ENCODE measurements around the gene MXRA8. TPM values are rescaled to one million over a fixed set of nuclear protein-coding genes. Genes with fewer than 3 reads are reported as not detected.

MXRA8 gene
- total RNA-seq, 1 experiment from 2014 or later: 5.0 TPM

- ChIA-PET CTCF (interaction anchor here (0.6 to 0.7 kb wide), 2 partner anchors 21 to 185 kb away, joined by 5 to 10 read pairs; no protein-coding TSS in a partner anchor), POLR2A (no interaction called here)
- Mint-ChIP-seq H3K27ac (ENCODE audit: unreplicated experiment) (no peak overlapping the region), H3K9me3 (ENCODE audit: unreplicated experiment) (no peaks in the 10 kb centered on the region), H3K4me1 (ENCODE audit: low read depth, unreplicated experiment) (no peaks in the 10 kb centered on the region), H3K4me3 (ENCODE audit: unreplicated experiment) (peak overlapping the region; percentile 66), H3K27me3 (ENCODE audit: insufficient read depth, unreplicated experiment) (no peaks in the 10 kb centered on the region), H3K36me3 (ENCODE audit: insufficient read depth, unreplicated experiment) (peaks cover 27% of the 10 kb centered on the region)
- Histone ChIP-seq H3K36me3 (ENCODE audit: control insufficient read depth, insufficient read depth, low read length) (no peaks in the 10 kb centered on the region), H3K9me3 (no peaks in the 10 kb centered on the region), H3K4me1 (peaks cover 17% of the 10 kb centered on the region), H3K27me3 (replicated peaks; ENCODE audit: control insufficient read depth, insufficient read depth, low read length) (no peaks in the 10 kb centered on the region), H3K4me3 (ENCODE audit: low read depth, low read length) (peak overlapping the region; percentile 47)
- BruUV-seq (replicated peaks): no TSS peak
- TF ChIP-seq CTCF (IDR thresholded peaks at IDR 0.05; ENCODE audit: insufficient read depth in 1 of 2, low read depth in 1 of 2, low read length in 1 of 2, severe bottlenecking in 1 of 2, unreplicated experiment in 1 of 2): no peak
- DNase-seq: no peak
- intact Hi-C loops (cut with micrococcal nuclease; ENCODE audit: unreplicated experiment): no loop called here
Observed at GRCh38 chr1:1354271-1355247, 3.8 kb downstream of the MXRA8 start.

- H3K36me3 Mint-ChIP-seq (ENCODE audit: insufficient read depth, unreplicated experiment): peaks cover 27% of the 10 kb centered on the region
- peaks cover 14% of the 10 kb centered on the region for H3K4me1 ChIP-seq
- no peak for TF ChIP-seq CTCF (IDR thresholded peaks at IDR 0.05; ENCODE audit: insufficient read depth in 1 of 2, low read depth in 1 of 2, low read length in 1 of 2, severe bottlenecking in 1 of 2, unreplicated experiment in 1 of 2)
- peak overlapping the region; percentile 66 for H3K4me3 Mint-ChIP-seq (ENCODE audit: unreplicated experiment)
- H3K36me3 ChIP-seq (ENCODE audit: control insufficient read depth, insufficient read depth, low read length): no peaks in the 10 kb centered on the region
- H3K9me3 Mint-ChIP-seq (ENCODE audit: unreplicated experiment): no peaks in the 10 kb centered on the region
- no TSS peak for BruUV-seq (replicated peaks)
- CTCF ChIA-PET: no interaction called here
- POLR2A ChIA-PET: interaction anchor here (0.6 kb wide), 1 partner anchor 80 kb away, joined by 4 read pairs; the partner anchor contains the start of gene UBE2J2
- H3K4me1 Mint-ChIP-seq (ENCODE audit: low read depth, unreplicated experiment): no peaks in the 10 kb centered on the region
- intact Hi-C loops (cut with micrococcal nuclease; ENCODE audit: unreplicated experiment): no loop called here
- H3K9me3 ChIP-seq: no peaks in the 10 kb centered on the region
- no peaks in the 10 kb centered on the region for H3K27me3 Mint-ChIP-seq (ENCODE audit: insufficient read depth, unreplicated experiment)
- H3K27me3 ChIP-seq (replicated peaks; ENCODE audit: control insufficient read depth, insufficient read depth, low read length): no peaks in the 10 kb centered on the region
- H3K27ac Mint-ChIP-seq (ENCODE audit: unreplicated experiment): no peak overlapping the region
- H3K4me3 ChIP-seq (ENCODE audit: low read depth, low read length): peak overlapping the region; percentile 47
- DNase-seq: no peak
Observed at GRCh38 chr1:1353389-1354151, 4.8 kb downstream of the MXRA8 start.

GRCh38 chr1:1352786-1353388, 5.5 kb downstream of the MXRA8 start:
- DNase-seq: no peak
- H3K4me3 ChIP-seq (ENCODE audit: low read depth, low read length): no peak overlapping the region
- Mint-ChIP-seq H3K27me3 (ENCODE audit: insufficient read depth, unreplicated experiment) (no peaks in the 10 kb centered on the region), H3K4me1 (ENCODE audit: low read depth, unreplicated experiment) (no peaks in the 10 kb centered on the region), H3K27ac (ENCODE audit: unreplicated experiment) (no peak overlapping the region), H3K9me3 (ENCODE audit: unreplicated experiment) (no peaks in the 10 kb centered on the region), H3K4me3 (ENCODE audit: unreplicated experiment) (peak overlapping the region; percentile 51), H3K36me3 (ENCODE audit: insufficient read depth, unreplicated experiment) (peaks cover 20% of the 10 kb centered on the region)
- ChIA-PET POLR2A (interaction anchor here (0.6 kb wide), 1 partner anchor 79 kb away, joined by 4 read pairs; the partner anchor contains the start of gene UBE2J2), CTCF (no interaction called here)
- intact Hi-C loops (cut with micrococcal nuclease; ENCODE audit: unreplicated experiment): no loop called here
- no TSS peak for BruUV-seq (replicated peaks)
- no peak for TF ChIP-seq CTCF (IDR thresholded peaks at IDR 0.05; ENCODE audit: insufficient read depth in 1 of 2, low read depth in 1 of 2, low read length in 1 of 2, severe bottlenecking in 1 of 2, unreplicated experiment in 1 of 2)
- H3K27me3 ChIP-seq (replicated peaks; ENCODE audit: control insufficient read depth, insufficient read depth, low read length): no peaks in the 10 kb centered on the region
- H3K36me3 ChIP-seq (ENCODE audit: control insufficient read depth, insufficient read depth, low read length): no peaks in the 10 kb centered on the region
- H3K4me1 ChIP-seq: peaks cover 13% of the 10 kb centered on the region
- no peaks in the 10 kb centered on the region for H3K9me3 ChIP-seq
